Measurements from ENCODE around the gene BLACAT1. TPM values are rescaled to one million over a fixed set of nuclear protein-coding genes. Genes with fewer than 3 reads are reported as not detected.

BLACAT1 gene
- total RNA-seq, 3 donors from 2014 or later: 0.66 to 1.5 TPM; not detected in 1

DNA sequence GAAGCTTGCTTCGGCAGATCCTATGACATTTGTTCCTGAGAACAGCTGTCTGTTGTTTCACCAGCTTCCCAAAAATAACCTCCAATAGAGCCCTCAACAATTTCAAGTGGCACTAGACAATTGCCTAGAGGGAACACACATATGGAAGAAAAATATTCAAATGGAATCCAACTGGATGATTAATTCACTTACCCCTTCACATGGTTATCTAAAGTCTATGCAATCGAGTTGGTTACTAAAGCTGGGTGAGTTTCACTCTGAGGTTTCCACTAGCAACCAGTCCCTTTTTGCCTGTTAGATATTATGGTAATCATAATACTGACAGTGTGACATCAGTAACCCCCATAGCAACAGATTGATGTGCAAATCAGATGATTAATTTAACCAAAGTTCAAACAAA lies 34.0 kb downstream of the BLACAT1 start, which contains the start of gene LEMD1:
Gene LEMD1 (minus strand): TSS at position 259 of the 400 bp plus-strand sequence. CDS start 1,520 bp downstream, outside the sequence.
- no peak within 1 kb of the TSS for H3K4me3 ChIP-seq

DNA sequence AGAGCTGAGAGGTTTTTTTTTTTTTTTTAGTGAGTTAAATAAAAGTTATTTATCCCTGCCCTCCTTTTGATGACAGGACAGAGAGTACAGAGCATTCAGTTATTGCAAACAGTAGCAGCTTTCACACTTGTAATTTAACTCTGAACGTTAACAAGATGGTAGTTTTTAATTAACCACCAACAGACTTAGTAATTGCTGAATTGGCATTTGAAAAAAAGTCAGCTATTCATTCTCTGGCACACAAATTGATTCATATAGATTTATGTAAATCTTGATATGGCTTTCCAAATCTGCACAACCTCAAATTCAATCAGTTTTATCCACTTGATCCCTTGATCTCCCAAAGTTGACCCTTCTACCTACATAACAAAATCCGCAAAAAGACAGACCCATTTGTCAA lies 34.9 kb downstream of the BLACAT1 start:
- no peak overlapping the region for H3K27ac ChIP-seq
- DNase-seq (ENCODE audit: low spot score in 2 of 2): no peak
- intact Hi-C loops (cut with DNase I; ENCODE audit: low total_unique reads): no loop called here
- H3K27me3 ChIP-seq: no peaks in the 10 kb centered on the region
- H3K9me3 ChIP-seq: no peaks in the 10 kb centered on the region
- no peak overlapping the region for H3K4me3 ChIP-seq
- H3K36me3 ChIP-seq: no peaks in the 10 kb centered on the region
- H3K4me1 ChIP-seq: no peaks in the 10 kb centered on the region
- TF ChIP-seq POLR2A (IDR thresholded peaks at IDR 0.05) (no peak), POLR2AphosphoS5 (IDR thresholded peaks at IDR 0.05) (no peak)
- TF ChIP-seq, protein P1, sequence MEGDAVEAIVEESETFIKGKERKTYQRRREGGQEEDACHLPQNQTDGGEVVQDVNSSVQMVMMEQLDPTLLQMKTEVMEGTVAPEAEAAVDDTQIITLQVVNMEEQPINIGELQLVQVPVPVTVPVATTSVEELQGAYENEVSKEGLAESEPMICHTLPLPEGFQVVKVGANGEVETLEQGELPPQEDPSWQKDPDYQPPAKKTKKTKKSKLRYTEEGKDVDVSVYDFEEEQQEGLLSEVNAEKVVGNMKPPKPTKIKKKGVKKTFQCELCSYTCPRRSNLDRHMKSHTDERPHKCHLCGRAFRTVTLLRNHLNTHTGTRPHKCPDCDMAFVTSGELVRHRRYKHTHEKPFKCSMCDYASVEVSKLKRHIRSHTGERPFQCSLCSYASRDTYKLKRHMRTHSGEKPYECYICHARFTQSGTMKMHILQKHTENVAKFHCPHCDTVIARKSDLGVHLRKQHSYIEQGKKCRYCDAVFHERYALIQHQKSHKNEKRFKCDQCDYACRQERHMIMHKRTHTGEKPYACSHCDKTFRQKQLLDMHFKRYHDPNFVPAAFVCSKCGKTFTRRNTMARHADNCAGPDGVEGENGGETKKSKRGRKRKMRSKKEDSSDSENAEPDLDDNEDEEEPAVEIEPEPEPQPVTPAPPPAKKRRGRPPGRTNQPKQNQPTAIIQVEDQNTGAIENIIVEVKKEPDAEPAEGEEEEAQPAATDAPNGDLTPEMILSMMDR (IDR thresholded peaks at IDR 0.05): no peak

More for the DNA sequence above, 34.0 kb downstream of the BLACAT1 start, which contains the start of gene LEMD1:
- H3K36me3 ChIP-seq: no peaks in the 10 kb centered on the region
- intact Hi-C loops (cut with DNase I; ENCODE audit: low total_unique reads): no loop called here
- H3K4me1 ChIP-seq: no peaks in the 10 kb centered on the region
- TF ChIP-seq, protein P1 (IDR thresholded peaks at IDR 0.05): no peak
- no peak for TF ChIP-seq POLR2AphosphoS5 (IDR thresholded peaks at IDR 0.05)
- no peak for TF ChIP-seq POLR2A (IDR thresholded peaks at IDR 0.05)
- no peaks in the 10 kb centered on the region for H3K9me3 ChIP-seq
- no peak within 1 kb of the TSS for H3K27ac ChIP-seq
- no peak for DNase-seq (ENCODE audit: low spot score in 2 of 2)
- H3K27me3 ChIP-seq: no peaks in the 10 kb centered on the region

DNA sequence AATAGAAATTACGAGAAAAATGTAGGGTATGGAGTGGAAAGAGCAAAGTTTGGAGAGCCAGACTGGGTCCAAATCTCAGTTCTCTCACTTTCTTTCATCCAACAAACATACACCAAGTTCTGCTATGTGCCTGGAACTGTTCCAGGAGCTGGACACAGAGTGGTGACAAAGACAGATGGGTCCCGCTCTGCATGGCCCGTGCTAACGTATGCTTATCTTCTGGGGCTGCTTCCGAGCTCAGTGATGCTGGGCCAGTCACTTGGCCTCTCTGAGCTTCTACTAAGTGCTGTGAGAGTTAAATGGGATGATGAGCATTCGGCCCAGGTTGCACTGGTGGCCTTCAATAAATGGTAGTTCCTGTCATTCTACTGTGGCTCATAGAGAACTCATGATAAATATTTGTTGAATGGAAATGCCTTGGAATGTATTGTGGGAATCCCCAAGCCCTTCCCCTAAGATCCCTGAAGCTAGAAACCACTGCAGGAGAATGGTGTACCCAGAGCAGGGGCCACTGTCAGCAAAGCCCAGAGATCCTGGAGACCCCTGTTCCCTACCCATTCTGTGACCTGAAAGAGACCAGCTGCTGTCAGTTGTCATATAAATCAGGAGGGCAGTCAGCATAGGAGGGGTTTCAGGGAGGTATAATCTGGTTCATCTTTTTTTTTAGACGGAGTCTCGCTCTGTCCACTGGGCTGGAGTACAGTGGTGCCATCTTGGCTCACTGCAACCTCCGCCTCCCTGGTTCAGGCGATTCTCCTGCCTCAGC lies 37.8 kb downstream of the BLACAT1 start:
- DNase-seq (ENCODE audit: low spot score in 2 of 2): no peak
- intact Hi-C loops (cut with DNase I; ENCODE audit: low total_unique reads): no loop called here
- Histone ChIP-seq H3K27me3 (no peaks in the 10 kb centered on the region), H3K4me1 (no peaks in the 10 kb centered on the region), H3K27ac (no peak overlapping the region), H3K9me3 (no peaks in the 10 kb centered on the region), H3K4me3 (no peak overlapping the region), H3K36me3 (no peaks in the 10 kb centered on the region)
- TF ChIP-seq POLR2AphosphoS5 (IDR thresholded peaks at IDR 0.05): no peak
- no peak for TF ChIP-seq POLR2A (IDR thresholded peaks at IDR 0.05)
- TF ChIP-seq, protein P1 (IDR thresholded peaks at IDR 0.05): no peak

DNA sequence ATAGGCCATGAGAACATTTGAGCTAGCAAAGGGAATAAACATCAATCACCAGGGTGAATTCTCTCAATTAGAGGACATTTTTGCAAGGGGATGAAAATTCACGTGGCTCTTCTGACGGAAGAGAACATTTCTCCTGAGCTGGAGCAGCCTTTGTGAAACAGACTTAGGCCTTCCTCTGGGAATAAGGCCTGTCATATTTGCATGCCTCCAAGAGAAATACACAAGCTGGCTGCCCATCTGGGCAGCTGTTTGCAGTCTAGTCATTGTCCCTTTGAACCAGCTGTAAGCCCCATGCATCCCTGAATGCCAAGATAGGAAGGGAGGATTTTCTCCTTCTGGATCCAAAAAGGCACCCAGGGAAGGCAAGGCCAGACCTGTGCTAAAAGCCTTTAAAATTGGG lies 39.5 kb downstream of the BLACAT1 start:
- Histone ChIP-seq H3K36me3 (no peaks in the 10 kb centered on the region), H3K9me3 (no peaks in the 10 kb centered on the region), H3K4me1 (no peaks in the 10 kb centered on the region), H3K27ac (no peak overlapping the region), H3K4me3 (no peak overlapping the region), H3K27me3 (no peaks in the 10 kb centered on the region)
- TF ChIP-seq, protein P1 (IDR thresholded peaks at IDR 0.05): no peak
- no peak for TF ChIP-seq POLR2AphosphoS5 (IDR thresholded peaks at IDR 0.05)
- TF ChIP-seq POLR2A (IDR thresholded peaks at IDR 0.05): no peak
- no peak for DNase-seq (ENCODE audit: low spot score in 2 of 2)
- intact Hi-C loops (cut with DNase I; ENCODE audit: low total_unique reads): no loop called here

DNA sequence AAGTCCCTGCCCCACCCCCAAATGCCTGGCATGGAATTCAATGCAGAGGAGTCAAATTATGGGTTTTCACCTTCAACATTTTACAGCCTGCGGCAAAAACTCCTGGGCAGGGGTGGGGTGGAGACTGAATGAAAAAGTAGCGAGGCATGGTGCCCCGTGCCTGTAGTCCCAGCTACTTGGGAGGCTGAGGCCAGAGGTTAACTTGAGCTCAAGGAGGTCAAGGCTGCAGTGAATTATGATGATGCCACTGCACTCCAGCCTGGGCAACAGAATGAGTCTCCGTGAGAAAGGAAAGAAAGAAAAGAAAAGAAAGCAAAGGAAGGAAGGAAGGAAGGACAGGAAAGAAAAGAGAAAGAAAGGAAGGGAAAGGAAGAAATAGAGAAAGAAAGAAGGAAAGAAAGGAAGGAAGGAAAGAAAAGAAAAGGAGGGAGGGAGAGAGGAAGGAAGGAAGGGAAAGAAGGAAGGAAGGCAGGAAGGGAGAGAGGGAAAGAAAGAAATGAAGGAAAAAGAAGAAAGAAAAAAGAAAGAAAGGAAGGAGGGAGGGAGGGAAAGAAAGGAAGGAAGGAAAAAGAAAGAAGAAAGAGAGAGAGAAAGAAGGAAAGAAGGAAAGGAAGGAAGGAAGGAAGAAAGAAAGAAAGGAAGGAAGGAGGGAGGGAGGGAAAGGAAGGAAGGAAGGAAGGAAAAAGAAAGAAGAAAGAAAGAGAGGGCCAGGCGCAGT lies 45.1 kb downstream of the BLACAT1 start:
- no peak overlapping the region for H3K4me3 ChIP-seq
- DNase-seq (ENCODE audit: low spot score in 2 of 2): no peak
- TF ChIP-seq POLR2A (IDR thresholded peaks at IDR 0.05) (no peak), POLR2AphosphoS5 (IDR thresholded peaks at IDR 0.05) (no peak)
- TF ChIP-seq, protein P1 (IDR thresholded peaks at IDR 0.05): no peak
- intact Hi-C loops (cut with DNase I; ENCODE audit: low total_unique reads): no loop called here
- no peaks in the 10 kb centered on the region for H3K36me3 ChIP-seq
- no peaks in the 10 kb centered on the region for H3K27me3 ChIP-seq
- no peaks in the 10 kb centered on the region for H3K4me1 ChIP-seq
- no peaks in the 10 kb centered on the region for H3K9me3 ChIP-seq
- H3K27ac ChIP-seq: no peak overlapping the region
